ENCODE data around the gene HES1.

HES1 gene

GRCh38 chr3:194162817-194163584 is 27.1 kb downstream of the HES1 start:
- in situ Hi-C loops (cut with HindIII; ENCODE audit: low pct_unique_long_range_greater_than_20kb, low sequenced_read_pairs): no loop called here
- TF ChIP-seq JUND (IDR thresholded peaks at IDR 0.05; ENCODE audit: low read depth): no peak

GRCh38 chr3:194163697-194164096 is 27.7 kb downstream of the HES1 start:
- in situ Hi-C loops (cut with HindIII; ENCODE audit: low pct_unique_long_range_greater_than_20kb, low sequenced_read_pairs): no loop called here
- TF ChIP-seq JUND (IDR thresholded peaks at IDR 0.05; ENCODE audit: low read depth): no peak
- peak in 1 of 2 experiments; percentile 73 for DNase-seq (ENCODE audit: low read depth in 1 of 2, low spot score in 1 of 2)

More at GRCh38 chr3:194162817-194163584, 27.1 kb downstream of the HES1 start:
- DNase-seq (ENCODE audit: low read depth in 1 of 2, low spot score in 1 of 2): no peak

GRCh38 chr3:194164861-194165260 is 28.9 kb downstream of the HES1 start:
- in situ Hi-C loops (cut with HindIII; ENCODE audit: low pct_unique_long_range_greater_than_20kb, low sequenced_read_pairs): no loop called here

GRCh38 chr3:194165271-194166018 is 29.5 kb downstream of the HES1 start:
- no peak for DNase-seq (ENCODE audit: low read depth in 1 of 2, low spot score in 1 of 2)
- in situ Hi-C loops (cut with HindIII; ENCODE audit: low pct_unique_long_range_greater_than_20kb, low sequenced_read_pairs): no loop called here
- TF ChIP-seq JUND (IDR thresholded peaks at IDR 0.05; ENCODE audit: low read depth): no peak

More at GRCh38 chr3:194164861-194165260, 28.9 kb downstream of the HES1 start:
- no peak for DNase-seq (ENCODE audit: low read depth in 1 of 2, low spot score in 1 of 2)
- no peak for TF ChIP-seq JUND (IDR thresholded peaks at IDR 0.05; ENCODE audit: low read depth)

GRCh38 chr3:194166682-194167479 is 30.9 kb downstream of the HES1 start:
- DNase-seq (ENCODE audit: low read depth in 1 of 2, low spot score in 1 of 2): peak in 1 of 2 experiments; percentile 78

GRCh38 chr3:194167480-194168282 is 31.7 kb downstream of the HES1 start:
- DNase-seq (ENCODE audit: low read depth in 1 of 2, low spot score in 1 of 2): no peak
- in situ Hi-C loops (cut with HindIII; ENCODE audit: low pct_unique_long_range_greater_than_20kb, low sequenced_read_pairs): no loop called here
- no peak for TF ChIP-seq JUND (IDR thresholded peaks at IDR 0.05; ENCODE audit: low read depth)

More at GRCh38 chr3:194166682-194167479, 30.9 kb downstream of the HES1 start:
- TF ChIP-seq JUND (IDR thresholded peaks at IDR 0.05; ENCODE audit: low read depth): no peak
- in situ Hi-C loops (cut with HindIII; ENCODE audit: low pct_unique_long_range_greater_than_20kb, low sequenced_read_pairs): no loop called here

GRCh38 chr3:194168994-194169393 is 33.0 kb downstream of the HES1 start:
- TF ChIP-seq JUND (IDR thresholded peaks at IDR 0.05; ENCODE audit: low read depth): no peak
- in situ Hi-C loops (cut with HindIII; ENCODE audit: low pct_unique_long_range_greater_than_20kb, low sequenced_read_pairs): no loop called here
- no peak for DNase-seq (ENCODE audit: low read depth in 1 of 2, low spot score in 1 of 2)

GRCh38 chr3:194169595-194169994 is 33.6 kb downstream of the HES1 start:
- in situ Hi-C loops (cut with HindIII; ENCODE audit: low pct_unique_long_range_greater_than_20kb, low sequenced_read_pairs): no loop called here
- DNase-seq (ENCODE audit: low read depth in 1 of 2, low spot score in 1 of 2): no peak
- no peak for TF ChIP-seq JUND (IDR thresholded peaks at IDR 0.05; ENCODE audit: low read depth)

- DNase-seq (ENCODE audit: low read depth in 1 of 2, low spot score in 1 of 2): no peak
- in situ Hi-C loops (cut with HindIII; ENCODE audit: low pct_unique_long_range_greater_than_20kb, low sequenced_read_pairs): no loop called here
- TF ChIP-seq JUND (IDR thresholded peaks at IDR 0.05; ENCODE audit: low read depth): no peak
Measured at GRCh38 chr3:194170793-194171192, 34.8 kb downstream of the HES1 start.

GRCh38 chr3:194174406-194174805 is 38.5 kb downstream of the HES1 start:
- DNase-seq (ENCODE audit: low read depth in 1 of 2, low spot score in 1 of 2): no peak
- TF ChIP-seq JUND (IDR thresholded peaks at IDR 0.05; ENCODE audit: low read depth): no peak
- in situ Hi-C loops (cut with HindIII; ENCODE audit: low pct_unique_long_range_greater_than_20kb, low sequenced_read_pairs): no loop called here

GRCh38 chr3:194174980-194175379 is 39.0 kb downstream of the HES1 start:
- in situ Hi-C loops (cut with HindIII; ENCODE audit: low pct_unique_long_range_greater_than_20kb, low sequenced_read_pairs): no loop called here
- no peak for TF ChIP-seq JUND (IDR thresholded peaks at IDR 0.05; ENCODE audit: low read depth)
- DNase-seq (ENCODE audit: low read depth in 1 of 2, low spot score in 1 of 2): no peak

All from T47D (cell line).